Measurements from ENCODE around the gene ZDHHC20.

GRCh38 chr13:21328201-21328600 lies 130.9 kb downstream of the ZDHHC20 start:
- TF ChIP-seq CTCF (IDR thresholded peaks at IDR 0.05) = no peak
- no peak for TF ChIP-seq POLR2A (IDR thresholded peaks at IDR 0.05)

Data from right lobe of liver (tissue), 4 donors.